ENCODE measurements around the gene RPE65. TPM values are rescaled to one million over a fixed set of nuclear protein-coding genes. Genes with fewer than 3 reads are reported as not detected.
"Not testable (repeated sequence)": the region's sequence is repeated elsewhere in the genome, so short reads cannot be mapped to it uniquely, and the experiment has no call there.

The RPE65 gene
- total RNA-seq, 1 donor from 2014 or later: not detected

- DNase-seq (ENCODE audit: low spot score): no peak
- Histone ChIP-seq H3K79me2 (ENCODE audit: low read depth) (no peaks in the 10 kb centered on the region), H3F3A (ENCODE audit: low read depth) (peaks cover 7% of the 10 kb centered on the region), H3K4me1 (no peaks in the 10 kb centered on the region), H3K9ac (no peak overlapping the region), H3K27me3 (no peaks in the 10 kb centered on the region), H3K27ac (no peak overlapping the region), H3K36me3 (peaks cover 35% of the 10 kb centered on the region), H3K9me3 (ENCODE audit: low read depth) (no peaks in the 10 kb centered on the region), H3K4me3 (no peak overlapping the region), H3K4me2 (no peak overlapping the region), H4K20me1 (ENCODE audit: low read depth) (no peaks in the 10 kb centered on the region), H2AFZ (replicated peaks) (no peak overlapping the region)
- Mint-ChIP-seq H3K27ac (no peak overlapping the region), H3K27me3 (ENCODE audit: insufficient read depth, low read depth) (no peaks in the 10 kb centered on the region), H3K36me3 (peaks cover 53% of the 10 kb centered on the region), H3K4me3 (no peak overlapping the region), H3K9me3 (no peaks in the 10 kb centered on the region), H3K4me1 (no peaks in the 10 kb centered on the region)
- no peak for TF ChIP-seq CTCF (IDR thresholded peaks at IDR 0.05)
- no peak for TF ChIP-seq EZH2 (IDR thresholded peaks at IDR 0.05)
- no peak for TF ChIP-seq EZH2phosphoT487 (IDR thresholded peaks at IDR 0.05)
Observed at GRCh38 chr1:68481041-68481440, 31.3 kb upstream of the RPE65 start.

GRCh38 chr1:68479501-68479900, 29.7 kb upstream of the RPE65 start:
- Histone ChIP-seq H3K9ac (no peak overlapping the region), H3K4me2 (no peak overlapping the region), H3K79me2 (ENCODE audit: low read depth) (no peaks in the 10 kb centered on the region), H3K4me3 (no peak overlapping the region), H3K4me1 (no peaks in the 10 kb centered on the region), H2AFZ (replicated peaks) (no peak overlapping the region), H3K27me3 (no peaks in the 10 kb centered on the region), H3K27ac (no peak overlapping the region), H3F3A (ENCODE audit: low read depth) (peaks cover 17% of the 10 kb centered on the region), H3K9me3 (ENCODE audit: low read depth) (no peaks in the 10 kb centered on the region), H3K36me3 (peaks cover 35% of the 10 kb centered on the region), H4K20me1 (ENCODE audit: low read depth) (no peaks in the 10 kb centered on the region)
- TF ChIP-seq CTCF (IDR thresholded peaks at IDR 0.05) (no peak), EZH2 (IDR thresholded peaks at IDR 0.05) (no peak), EZH2phosphoT487 (IDR thresholded peaks at IDR 0.05) (no peak)
- no peak overlapping the region for H3K4me3 Mint-ChIP-seq
- no peak overlapping the region for H3K27ac Mint-ChIP-seq
- DNase-seq (ENCODE audit: low spot score): no peak
- no peaks in the 10 kb centered on the region for H3K9me3 Mint-ChIP-seq
- no peaks in the 10 kb centered on the region for H3K27me3 Mint-ChIP-seq (ENCODE audit: insufficient read depth, low read depth)
- peaks cover 54% of the 10 kb centered on the region for H3K36me3 Mint-ChIP-seq
- H3K4me1 Mint-ChIP-seq: no peaks in the 10 kb centered on the region

- H3K4me3 ChIP-seq: no peak overlapping the region
- no peaks in the 10 kb centered on the region for H3K9me3 Mint-ChIP-seq
- DNase-seq (ENCODE audit: low spot score): no peak
- no peak for TF ChIP-seq EZH2phosphoT487 (IDR thresholded peaks at IDR 0.05)
- no peak overlapping the region for H3K4me2 ChIP-seq
- H3K27me3 ChIP-seq: no peaks in the 10 kb centered on the region
- H3K4me3 Mint-ChIP-seq: no peak overlapping the region
- H3F3A ChIP-seq (ENCODE audit: low read depth): peaks cover 24% of the 10 kb centered on the region
- H3K79me2 ChIP-seq (ENCODE audit: low read depth): no peaks in the 10 kb centered on the region
- peaks cover 56% of the 10 kb centered on the region for H3K36me3 Mint-ChIP-seq
- H3K9me3 ChIP-seq (ENCODE audit: low read depth): no peaks in the 10 kb centered on the region
- H2AFZ ChIP-seq (replicated peaks): no peak overlapping the region
- H3K27ac Mint-ChIP-seq: no peak overlapping the region
- H3K36me3 ChIP-seq: peaks cover 28% of the 10 kb centered on the region
- H3K27ac ChIP-seq: no peak overlapping the region
- no peaks in the 10 kb centered on the region for H4K20me1 ChIP-seq (ENCODE audit: low read depth)
- H3K4me1 Mint-ChIP-seq: no peaks in the 10 kb centered on the region
- no peak overlapping the region for H3K9ac ChIP-seq
- peaks cover 2% of the 10 kb centered on the region for H3K27me3 Mint-ChIP-seq (ENCODE audit: insufficient read depth, low read depth)
- no peaks in the 10 kb centered on the region for H3K4me1 ChIP-seq
Observed at GRCh38 chr1:68478662-68479061, 28.9 kb upstream of the RPE65 start.

- H3K27ac Mint-ChIP-seq; H3K9me3 Mint-ChIP-seq; H3K4me3 ChIP-seq; H4K20me1 ChIP-seq (ENCODE audit: low read depth); H3K9me3 ChIP-seq (ENCODE audit: low read depth); H3K79me2 ChIP-seq (ENCODE audit: low read depth); H3K4me1 ChIP-seq; H2AFZ ChIP-seq (replicated peaks); H3K4me2 ChIP-seq; H3K27ac ChIP-seq; H3K9ac ChIP-seq; H3K27me3 ChIP-seq; H3K27me3 Mint-ChIP-seq (ENCODE audit: insufficient read depth, low read depth); H3K4me3 Mint-ChIP-seq; DNase-seq (ENCODE audit: low spot score); H3K4me1 Mint-ChIP-seq: not testable (repeated sequence)
- peaks cover 48% of the 10 kb centered on the region for H3K36me3 Mint-ChIP-seq
- Histone ChIP-seq H3K36me3 (peaks cover 23% of the 10 kb centered on the region), H3F3A (ENCODE audit: low read depth) (peaks cover 34% of the 10 kb centered on the region)
Observed at GRCh38 chr1:68476626-68477025, 26.9 kb upstream of the RPE65 start.

Measured in neural progenitor cell (in vitro differentiated cells).